Activated naive CD4-positive, alpha-beta T cell treated with anti-CD3 and anti-CD28 coated beads, Interleukin-2, amount 50 U/mL, for 24 hours (primary cell): ENCODE data around the gene ZNF69.
"Not testable (repeated sequence)": the region's sequence is repeated elsewhere in the genome, so short reads cannot be mapped to it uniquely, and the experiment has no call there.

ENCODE experiments used
- H3K27ac Mint-ChIP-seq: one replicate; pipeline ENCODE4 v1.8.0; 2021; ENCODE audit warnings: mild to moderate bottlenecking, mixed read lengths
- H3K27me3 Mint-ChIP-seq: one replicate; pipeline ENCODE4 v1.8.0; 2021; ENCODE audit warnings: mixed read lengths
- H3K36me3 Mint-ChIP-seq: one replicate; pipeline ENCODE4 v1.8.0; 2021; ENCODE audit warnings: mixed read lengths
- H3K4me1 Mint-ChIP-seq: one replicate; pipeline ENCODE4 v1.8.0; 2021; ENCODE audit warnings: mixed read lengths
- H3K4me3 Mint-ChIP-seq: one replicate; pipeline ENCODE4 v1.8.0; 2021; ENCODE audit warnings: mild to moderate bottlenecking, mixed read lengths
- H3K9me3 Mint-ChIP-seq: one replicate; pipeline ENCODE4 v1.8.0; 2021; ENCODE audit warnings: mixed read lengths

The ZNF69 gene

GRCh38 chr19:11931513-11931912 is 43.9 kb downstream of the ZNF69 start:
- no peak overlapping the region for H3K4me3 Mint-ChIP-seq
- H3K36me3 Mint-ChIP-seq = peaks cover 26% of the 10 kb centered on the region
- H3K27ac Mint-ChIP-seq = no peak overlapping the region
- no peaks in the 10 kb centered on the region for H3K9me3 Mint-ChIP-seq
- H3K27me3 Mint-ChIP-seq = no peaks in the 10 kb centered on the region
- peaks cover 48% of the 10 kb centered on the region for H3K4me1 Mint-ChIP-seq

- Mint-ChIP-seq H3K36me3 (peaks cover 41% of the 10 kb centered on the region), H3K4me1 (peaks cover 24% of the 10 kb centered on the region)
- H3K9me3 Mint-ChIP-seq, H3K27ac Mint-ChIP-seq, H3K27me3 Mint-ChIP-seq, H3K4me3 Mint-ChIP-seq: not testable (repeated sequence)
These were observed 48.2 kb downstream of the ZNF69 start for GRCh38 chr19:11935829-11936228.

DNA sequence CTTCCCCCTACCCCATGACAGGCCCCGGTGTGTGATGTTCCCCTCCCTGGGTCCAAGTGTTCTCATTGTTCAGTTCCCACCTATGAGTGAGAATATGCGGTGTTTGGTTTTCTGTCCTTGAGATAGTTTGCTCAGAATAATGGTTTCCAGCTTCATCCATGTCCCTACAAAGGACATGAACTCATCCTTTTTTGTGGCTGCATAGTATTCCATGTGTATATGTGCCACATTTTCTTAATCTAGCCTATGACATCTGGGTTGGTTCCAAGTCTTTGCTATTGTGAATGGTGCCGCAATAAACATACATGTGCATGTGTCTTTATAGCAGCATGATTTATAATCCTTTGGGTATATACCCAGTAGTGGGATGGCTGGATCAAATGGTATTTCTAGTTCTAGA is 50.8 kb downstream of the ZNF69 start:
- not testable (repeated sequence) for H3K4me3 Mint-ChIP-seq, H3K27me3 Mint-ChIP-seq, H3K27ac Mint-ChIP-seq, H3K9me3 Mint-ChIP-seq
- peaks cover 50% of the 10 kb centered on the region for H3K36me3 Mint-ChIP-seq
- peaks cover 20% of the 10 kb centered on the region for H3K4me1 Mint-ChIP-seq

GRCh38 chr19:11941361-11941887 is 53.8 kb downstream of the ZNF69 start:
- Mint-ChIP-seq H3K36me3 (peaks cover 56% of the 10 kb centered on the region), H3K4me1 (peaks cover 14% of the 10 kb centered on the region)
- not testable (repeated sequence) for H3K4me3 Mint-ChIP-seq, H3K9me3 Mint-ChIP-seq, H3K27me3 Mint-ChIP-seq, H3K27ac Mint-ChIP-seq

- no peaks in the 10 kb centered on the region for H3K9me3 Mint-ChIP-seq
- no peaks in the 10 kb centered on the region for H3K27me3 Mint-ChIP-seq
- no peak overlapping the region for H3K4me3 Mint-ChIP-seq
- peaks cover 8% of the 10 kb centered on the region for H3K4me1 Mint-ChIP-seq
- H3K27ac Mint-ChIP-seq = no peak overlapping the region
- H3K36me3 Mint-ChIP-seq = peaks cover 58% of the 10 kb centered on the region
These were observed 54.6 kb downstream of the ZNF69 start for GRCh38 chr19:11942008-11942842.

GRCh38 chr19:11942843-11943108 is 55.2 kb downstream of the ZNF69 start:
- no peak overlapping the region for H3K4me3 Mint-ChIP-seq
- H3K36me3 Mint-ChIP-seq = peaks cover 61% of the 10 kb centered on the region
- no peaks in the 10 kb centered on the region for H3K9me3 Mint-ChIP-seq
- H3K4me1 Mint-ChIP-seq = peaks cover 8% of the 10 kb centered on the region
- H3K27me3 Mint-ChIP-seq = no peaks in the 10 kb centered on the region
- no peak overlapping the region for H3K27ac Mint-ChIP-seq

GRCh38 chr19:11944656-11945055 is 57.1 kb downstream of the ZNF69 start:
- no peaks in the 10 kb centered on the region for H3K9me3 Mint-ChIP-seq
- H3K27ac Mint-ChIP-seq = no peak overlapping the region
- H3K4me1 Mint-ChIP-seq = peaks cover 8% of the 10 kb centered on the region
- no peaks in the 10 kb centered on the region for H3K27me3 Mint-ChIP-seq
- no peak overlapping the region for H3K4me3 Mint-ChIP-seq
- peaks cover 74% of the 10 kb centered on the region for H3K36me3 Mint-ChIP-seq

GRCh38 chr19:11948646-11949045 is 61.1 kb downstream of the ZNF69 start:
- H3K27me3 Mint-ChIP-seq = no peaks in the 10 kb centered on the region
- H3K4me1 Mint-ChIP-seq = no peaks in the 10 kb centered on the region
- no peak overlapping the region for H3K4me3 Mint-ChIP-seq
- H3K36me3 Mint-ChIP-seq = peaks cover 73% of the 10 kb centered on the region
- no peak overlapping the region for H3K27ac Mint-ChIP-seq
- H3K9me3 Mint-ChIP-seq = no peaks in the 10 kb centered on the region

GRCh38 chr19:11949201-11949600 is 61.6 kb downstream of the ZNF69 start:
- Mint-ChIP-seq H3K4me1 (no peaks in the 10 kb centered on the region), H3K9me3 (no peaks in the 10 kb centered on the region)

GRCh38 chr19:11949614-11950080 is 62.1 kb downstream of the ZNF69 start:
- Mint-ChIP-seq H3K36me3 (peaks cover 64% of the 10 kb centered on the region), H3K4me3 (peak overlapping the region; percentile 30)
- H3K4me1 Mint-ChIP-seq, H3K27ac Mint-ChIP-seq, H3K9me3 Mint-ChIP-seq, H3K27me3 Mint-ChIP-seq: not testable (repeated sequence)

More at GRCh38 chr19:11949201-11949600, 61.6 kb downstream of the ZNF69 start:
- H3K27me3 Mint-ChIP-seq = no peaks in the 10 kb centered on the region
- H3K27ac Mint-ChIP-seq = no peak overlapping the region
- peaks cover 68% of the 10 kb centered on the region for H3K36me3 Mint-ChIP-seq
- no peak overlapping the region for H3K4me3 Mint-ChIP-seq

GRCh38 chr19:11950312-11950711 is 62.7 kb downstream of the ZNF69 start:
- H3K4me3 Mint-ChIP-seq = no peak overlapping the region
- no peaks in the 10 kb centered on the region for H3K9me3 Mint-ChIP-seq
- no peaks in the 10 kb centered on the region for H3K27me3 Mint-ChIP-seq
- H3K4me1 Mint-ChIP-seq = no peaks in the 10 kb centered on the region
- H3K36me3 Mint-ChIP-seq = peaks cover 60% of the 10 kb centered on the region
- no peak overlapping the region for H3K27ac Mint-ChIP-seq
